HepG2 (cell line): ENCODE results near the gene PROKR1. TPM values are rescaled to one million over a fixed set of nuclear protein-coding genes. Genes with fewer than 3 reads are reported as not detected.

Source experiments
- AKNA ChIP-seq: sonication (generic); formaldehyde crosslinking; IDR thresholded peaks from 2 replicates; pipeline ENCODE4 v1.4.0; 2020; ENCODE audit warnings: missing genetic modification reagents, borderline replicate concordance
- BRF2 ChIP-seq: sonication (generic); formaldehyde crosslinking; IDR thresholded peaks from 2 replicates; pipeline ENCODE4 v1.8.1; 2022; ENCODE audit warnings: mild to moderate bottlenecking, missing genetic modification reagents
- GATA4 ChIP-seq: sonication (generic); IDR thresholded peaks from 2 replicates; pipeline ENCODE4 v1.6.1; 2016; ENCODE audit warnings: antibody characterized with exemption, low read depth, borderline replicate concordance
- GFI1 ChIP-seq: sonication (generic); formaldehyde crosslinking; IDR thresholded peaks from 2 replicates; pipeline ENCODE4 v1.5.0; 2020; ENCODE audit warnings: missing genetic modification reagents, mild to moderate bottlenecking, borderline replicate concordance
- KDM6A ChIP-seq: IDR thresholded peaks from 2 replicates; pipeline ENCODE4 v1.6.1; 2016; ENCODE audit warnings: low read depth
- MLXIP ChIP-seq: sonication (generic); formaldehyde crosslinking; IDR thresholded peaks from 2 replicates; pipeline ENCODE4 v1.9.0; 2021; ENCODE audit warnings: missing genetic modification reagents, borderline replicate concordance
- PBX2 ChIP-seq: IDR thresholded peaks from 2 replicates; pipeline ENCODE4 v1.6.1; 2016; ENCODE audit warnings: control low read depth
- TMF1 ChIP-seq: sonication (generic); formaldehyde crosslinking; IDR thresholded peaks from 2 replicates; pipeline ENCODE4 v1.8.1; 2022; ENCODE audit warnings: low read depth, missing genetic modification reagents
- ZFY ChIP-seq: sonication (generic); formaldehyde crosslinking; IDR thresholded peaks from 2 replicates; pipeline ENCODE4 v1.4.0; 2020; ENCODE audit warnings: missing genetic modification reagents
- ZNF556 ChIP-seq: sonication (generic); formaldehyde crosslinking; IDR thresholded peaks from 2 replicates; pipeline ENCODE4 v1.4.0; 2020; ENCODE audit warnings: mild to moderate bottlenecking, missing genetic modification reagents, borderline replicate concordance
- ZNF678 ChIP-seq: sonication (generic); formaldehyde crosslinking; IDR thresholded peaks from 2 replicates; pipeline ENCODE4 v1.4.0; 2020; ENCODE audit warnings: mild to moderate bottlenecking, missing genetic modification reagents
- ZNF687 ChIP-seq: sonication (generic); formaldehyde crosslinking; IDR thresholded peaks from 2 replicates; pipeline ENCODE4 v1.5.1; 2020; ENCODE audit warnings: mild to moderate bottlenecking, missing genetic modification reagents, moderate library complexity
- polyA plus RNA-seq, 8 experiments: library from polyadenylated mRNA; depleted of rRNA in 3 of 8; stranded (reverse) in 7 of 8; unstranded in 1 of 8; fragments of >200 nt; fragmentation: Illumina TruSeq in 4 of 8; extraction: Trizol in 4 of 8; gene quantifications; 2 replicates each; pipeline versions ENCODE4 v1.2.1 to v1.2.3, GENCODE V29; 2011 to 2016; ENCODE audit warnings: low read depth in 4 of 8, missing spikeins in 1 of 8, mixed read lengths in 1 of 8; ENCODE audit not compliant: insufficient read depth in 1 of 8
- total RNA-seq, 5 experiments: library from RNA; depleted of rRNA; stranded (reverse); fragments of >200 nt; fragmentation: Illumina TruSeq; extraction: Trizol; gene quantifications; 2 replicates each; pipeline ENCODE4 v1.2.3, GENCODE V29; 2016; ENCODE audit warnings: low read depth in 1 of 5

The PROKR1 gene
- total and polyA plus RNA-seq, 2 of the 13 experiments (the other 11 are each of a cell fraction or from before 2014, with no cell fraction given): not detected

GRCh38 chr2:68643011-68643873 is at the start of gene PROKR1 (continued):
- TF ChIP-seq ZNF687 (CRISPR knock-in tag): peak; percentile 60
- 0 out of 2 replicates have a peak, but pooled peaks have one; percentile 62 for TF ChIP-seq BRF2 (CRISPR knock-in tag)
- no peak for TF ChIP-seq KDM6A (CRISPR knock-in tag)
- 0 out of 2 replicates have a peak, but pooled peaks have one; percentile 44 for TF ChIP-seq TMF1 (CRISPR knock-in tag)
- TF ChIP-seq GATA4: no peak
- no peak for TF ChIP-seq AKNA (CRISPR knock-in tag)
- peak; percentile 11; the same call in 1 of the 2 replicates for TF ChIP-seq ZFY (CRISPR knock-in tag)
- no peak for TF ChIP-seq PBX2 (CRISPR knock-in tag)
- no peak for TF ChIP-seq MLXIP (CRISPR knock-in tag)
- peak; percentile 72 for TF ChIP-seq ZNF556 (CRISPR knock-in tag)
- TF ChIP-seq ZNF678 (CRISPR knock-in tag): 0 out of 2 replicates have a peak, but pooled peaks have one; percentile 34
- no peak for TF ChIP-seq GFI1
